Measurements from ENCODE around the gene UGP2. TPM values are rescaled to one million over a fixed set of nuclear protein-coding genes. Genes with fewer than 3 reads are reported as not detected.
"Not testable (repeated sequence)": the region's sequence is repeated elsewhere in the genome, so short reads cannot be mapped to it uniquely, and the experiment has no call there.

UGP2 gene
- 66.3 and 66.5 TPM in 2 replicates for total RNA-seq

- intact Hi-C loops (cut with micrococcal nuclease), result loop anchor here (1.0 to 5.0 kb wide), 8 partner anchors 15 to 909 kb away; partner anchors contain the start of genes AFTPH, MDH1, PELI1 and WDPCP
- Mint-ChIP-seq H3K9me3 (no peaks in the 10 kb centered on the region), H3K4me1 (peaks cover 48% of the 10 kb centered on the region), H3K27ac (peak within 1 kb of the TSS; percentile 100), H3K36me3 (ENCODE audit: low read depth) (peaks cover 20% of the 10 kb centered on the region), H3K27me3 (peaks cover 3% of the 10 kb centered on the region), H3K4me3 (peak within 1 kb of the TSS; percentile 96)
- DNase-seq, result peak; percentile 96
Measured at GRCh38 chr2:63841254-63842022, at the start of gene UGP2. UGP2 (plus strand) TSS chr2:63841896; CDS start chr2:63842186, 290 bp downstream.

GRCh38 chr2:63792530-63792929 is 49.2 kb upstream of the UGP2 start:
- H3K36me3 Mint-ChIP-seq (ENCODE audit: low read depth), result no peaks in the 10 kb centered on the region
- intact Hi-C loops (cut with micrococcal nuclease), result no loop called here
- H3K4me1 Mint-ChIP-seq, result peaks cover 3% of the 10 kb centered on the region
- peaks cover 5% of the 10 kb centered on the region for H3K9me3 Mint-ChIP-seq
- no peak for DNase-seq
- H3K4me3 Mint-ChIP-seq, result no peak overlapping the region
- H3K27me3 Mint-ChIP-seq, result no peaks in the 10 kb centered on the region
- no peak overlapping the region for H3K27ac Mint-ChIP-seq

- H3K27me3 Mint-ChIP-seq, result peaks cover 2% of the 10 kb centered on the region
- H3K36me3 Mint-ChIP-seq (ENCODE audit: low read depth), result no peaks in the 10 kb centered on the region
- no peak for DNase-seq
- peaks cover 3% of the 10 kb centered on the region for H3K4me1 Mint-ChIP-seq
- intact Hi-C loops (cut with micrococcal nuclease), result no loop called here
- H3K27ac Mint-ChIP-seq, result no peak overlapping the region
- H3K4me3 Mint-ChIP-seq, result no peak overlapping the region
- H3K9me3 Mint-ChIP-seq, result peaks cover 5% of the 10 kb centered on the region
Measured at GRCh38 chr2:63796366-63796765, 45.3 kb upstream of the UGP2 start.

GRCh38 chr2:63796796-63797195 is 44.9 kb upstream of the UGP2 start:
- no peaks in the 10 kb centered on the region for H3K36me3 Mint-ChIP-seq (ENCODE audit: low read depth)
- H3K4me3 Mint-ChIP-seq, result no peak overlapping the region
- H3K27me3 Mint-ChIP-seq, result peaks cover 2% of the 10 kb centered on the region
- H3K4me1 Mint-ChIP-seq, result peaks cover 3% of the 10 kb centered on the region
- H3K27ac Mint-ChIP-seq, result no peak overlapping the region
- H3K9me3 Mint-ChIP-seq, result peaks cover 9% of the 10 kb centered on the region
- no peak for DNase-seq
- intact Hi-C loops (cut with micrococcal nuclease), result no loop called here

- Mint-ChIP-seq H3K27me3 (peaks cover 2% of the 10 kb centered on the region), H3K4me3 (no peak overlapping the region), H3K9me3 (peaks cover 6% of the 10 kb centered on the region), H3K36me3 (ENCODE audit: low read depth) (no peaks in the 10 kb centered on the region), H3K4me1 (no peaks in the 10 kb centered on the region), H3K27ac (no peak overlapping the region)
- DNase-seq, result no peak
- intact Hi-C loops (cut with micrococcal nuclease), result no loop called here
Measured at GRCh38 chr2:63801455-63801854, 40.2 kb upstream of the UGP2 start.

- H3K4me1 Mint-ChIP-seq, result no peaks in the 10 kb centered on the region
- no peak for DNase-seq
- no peak overlapping the region for H3K27ac Mint-ChIP-seq
- H3K27me3 Mint-ChIP-seq, result no peaks in the 10 kb centered on the region
- no peaks in the 10 kb centered on the region for H3K36me3 Mint-ChIP-seq (ENCODE audit: low read depth)
- H3K9me3 Mint-ChIP-seq, result peaks cover 6% of the 10 kb centered on the region
- intact Hi-C loops (cut with micrococcal nuclease), result no loop called here
- no peak overlapping the region for H3K4me3 Mint-ChIP-seq
Measured at GRCh38 chr2:63805412-63805811, 36.3 kb upstream of the UGP2 start.

GRCh38 chr2:63808036-63808435 is 33.7 kb upstream of the UGP2 start:
- H3K9me3 Mint-ChIP-seq, result not testable (repeated sequence)

GRCh38 chr2:63808911-63809310 is 32.8 kb upstream of the UGP2 start:
- H3K4me3 Mint-ChIP-seq; H3K27ac Mint-ChIP-seq; H3K36me3 Mint-ChIP-seq (ENCODE audit: low read depth); intact Hi-C loops (cut with micrococcal nuclease); DNase-seq; H3K27me3 Mint-ChIP-seq; H3K4me1 Mint-ChIP-seq; H3K9me3 Mint-ChIP-seq: not testable (repeated sequence)

More at GRCh38 chr2:63808036-63808435, 33.7 kb upstream of the UGP2 start:
- H3K36me3 Mint-ChIP-seq (ENCODE audit: low read depth); H3K27ac Mint-ChIP-seq; H3K4me1 Mint-ChIP-seq; H3K4me3 Mint-ChIP-seq; intact Hi-C loops (cut with micrococcal nuclease); DNase-seq; H3K27me3 Mint-ChIP-seq: not testable (repeated sequence)

GRCh38 chr2:63811063-63811462 is 30.6 kb upstream of the UGP2 start:
- intact Hi-C loops (cut with micrococcal nuclease), result no loop called here
- DNase-seq, result no peak
- Mint-ChIP-seq H3K4me3 (no peak overlapping the region), H3K4me1 (no peaks in the 10 kb centered on the region), H3K36me3 (ENCODE audit: low read depth) (no peaks in the 10 kb centered on the region), H3K27me3 (peaks cover 4% of the 10 kb centered on the region), H3K27ac (no peak overlapping the region), H3K9me3 (no peaks in the 10 kb centered on the region)

- H3K36me3 Mint-ChIP-seq (ENCODE audit: low read depth); DNase-seq; H3K4me1 Mint-ChIP-seq; H3K27me3 Mint-ChIP-seq; H3K9me3 Mint-ChIP-seq; H3K27ac Mint-ChIP-seq; H3K4me3 Mint-ChIP-seq; intact Hi-C loops (cut with micrococcal nuclease): not testable (repeated sequence)
Measured at GRCh38 chr2:63811870-63812269, 29.8 kb upstream of the UGP2 start.

GRCh38 chr2:63814114-63814513 is 27.6 kb upstream of the UGP2 start:
- H3K9me3 Mint-ChIP-seq, result no peaks in the 10 kb centered on the region
- no peaks in the 10 kb centered on the region for H3K4me1 Mint-ChIP-seq
- H3K27me3 Mint-ChIP-seq, result peaks cover 12% of the 10 kb centered on the region
- DNase-seq, result no peak
- intact Hi-C loops (cut with micrococcal nuclease), result no loop called here
- H3K27ac Mint-ChIP-seq, result no peak overlapping the region
- no peak overlapping the region for H3K4me3 Mint-ChIP-seq
- no peaks in the 10 kb centered on the region for H3K36me3 Mint-ChIP-seq (ENCODE audit: low read depth)

- intact Hi-C loops (cut with micrococcal nuclease), result no loop called here
- no peaks in the 10 kb centered on the region for H3K9me3 Mint-ChIP-seq
- no peak overlapping the region for H3K27ac Mint-ChIP-seq
- no peaks in the 10 kb centered on the region for H3K4me1 Mint-ChIP-seq
- DNase-seq, result no peak
- peaks cover 18% of the 10 kb centered on the region for H3K27me3 Mint-ChIP-seq
- no peaks in the 10 kb centered on the region for H3K36me3 Mint-ChIP-seq (ENCODE audit: low read depth)
- no peak overlapping the region for H3K4me3 Mint-ChIP-seq
Measured at GRCh38 chr2:63817382-63817781, 24.3 kb upstream of the UGP2 start.

GRCh38 chr2:63818271-63818670 is 23.4 kb upstream of the UGP2 start:
- H3K9me3 Mint-ChIP-seq, result no peaks in the 10 kb centered on the region
- intact Hi-C loops (cut with micrococcal nuclease), result no loop called here
- H3K27me3 Mint-ChIP-seq, result peaks cover 18% of the 10 kb centered on the region
- H3K4me3 Mint-ChIP-seq, result no peak overlapping the region
- DNase-seq, result no peak
- H3K27ac Mint-ChIP-seq, result no peak overlapping the region
- H3K36me3 Mint-ChIP-seq (ENCODE audit: low read depth), result no peaks in the 10 kb centered on the region
- H3K4me1 Mint-ChIP-seq, result no peaks in the 10 kb centered on the region

GRCh38 chr2:63819256-63819655 is 22.4 kb upstream of the UGP2 start:
- no peaks in the 10 kb centered on the region for H3K4me1 Mint-ChIP-seq
- H3K4me3 Mint-ChIP-seq, result no peak overlapping the region
- H3K36me3 Mint-ChIP-seq (ENCODE audit: low read depth), result no peaks in the 10 kb centered on the region
- no peak for DNase-seq
- no peak overlapping the region for H3K27ac Mint-ChIP-seq
- H3K9me3 Mint-ChIP-seq, result no peaks in the 10 kb centered on the region
- intact Hi-C loops (cut with micrococcal nuclease), result no loop called here
- peaks cover 23% of the 10 kb centered on the region for H3K27me3 Mint-ChIP-seq
